GM21423 (cell line): ENCODE measurements around the gene STC2.

Experiments used
- ATAC-seq: cut with Tn5 transposase; IDR thresholded peaks from one replicate; pipeline ENCODE4 v1.9.1; 2021; ENCODE audit warnings: mild to moderate bottlenecking, moderate library complexity; ENCODE audit not compliant: unreplicated experiment

The STC2 gene

DNA sequence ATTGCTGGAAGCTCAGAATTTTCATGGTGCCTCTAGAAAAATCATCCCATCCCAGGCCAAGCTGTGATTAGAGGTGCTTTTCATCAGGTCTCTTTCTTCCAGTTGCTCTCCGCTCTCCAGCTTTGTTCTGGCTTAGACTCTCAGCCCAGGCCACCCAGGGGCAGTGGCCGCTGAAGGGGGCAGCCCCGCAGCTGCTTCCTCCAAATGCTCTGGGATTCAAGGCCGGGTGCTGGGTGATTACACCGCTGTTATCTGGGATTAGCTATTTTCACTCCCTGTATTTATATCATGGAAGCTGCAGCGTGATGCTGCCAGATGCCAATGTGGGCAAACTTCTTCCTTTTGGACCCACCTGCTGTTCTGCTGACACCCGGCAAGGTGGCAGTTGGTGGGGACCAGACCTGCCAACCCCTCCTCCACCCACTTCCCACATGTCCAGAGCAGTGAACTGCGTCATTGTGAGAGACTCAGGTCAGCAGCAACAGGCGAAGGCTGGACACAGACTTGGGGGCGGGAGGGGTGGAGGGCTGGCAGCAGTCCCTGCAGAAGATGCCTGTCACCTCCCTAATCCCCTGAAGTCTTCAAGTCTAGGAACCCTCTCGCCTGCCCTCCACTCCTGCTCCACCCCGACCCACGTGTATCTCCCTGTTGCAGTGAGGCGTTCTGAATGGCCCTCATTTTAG, 59.3 kb downstream of the STC2 start:
- no peak for ATAC-seq

DNA sequence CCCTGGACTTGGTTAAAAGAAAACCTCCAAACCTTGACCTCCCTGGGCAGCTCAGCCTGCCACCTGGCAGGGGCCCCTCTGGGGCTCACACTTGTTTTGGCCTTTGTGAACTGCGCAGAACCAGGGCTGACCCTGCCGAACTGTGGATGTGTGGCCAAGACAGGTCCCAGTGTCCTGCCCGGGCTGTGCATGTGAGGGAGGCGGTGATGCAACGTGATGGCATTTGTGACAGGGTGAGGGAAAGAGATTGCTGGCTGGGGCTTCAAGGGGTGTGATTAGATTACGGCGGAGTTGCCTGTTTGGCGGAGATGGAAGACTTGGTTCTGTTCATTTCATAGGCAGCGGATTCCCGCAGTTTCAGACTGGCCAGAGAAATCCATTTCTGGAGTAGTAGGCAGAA, 62.8 kb downstream of the STC2 start:
- ATAC-seq: no peak
